ENCODE data around the gene IL21R.

The IL21R gene

GRCh38 chr16:27458987-27459688 is 57.2 kb downstream of the IL21R start (continued):
- TF ChIP-seq ZFP3 (CRISPR knock-in tag; IDR thresholded peaks at IDR 0.05) (no peak), TCF4 (CRISPR knock-in tag; IDR thresholded peaks at IDR 0.05; ENCODE audit: borderline replicate concordance) (no peak), PATZ1 (CRISPR knock-in tag; IDR thresholded peaks at IDR 0.05; ENCODE audit: borderline replicate concordance) (no peak), ZC3H10 (CRISPR knock-in tag; IDR thresholded peaks at IDR 0.05) (no peak)

GRCh38 chr16:27460213-27460612 is 58.2 kb downstream of the IL21R start:
- TF ChIP-seq TOX (CRISPR knock-in tag; IDR thresholded peaks at IDR 0.05; ENCODE audit: borderline replicate concordance) (no peak), CSDC2 (CRISPR knock-in tag; IDR thresholded peaks at IDR 0.05) (no peak), ZFP30 (CRISPR knock-in tag; IDR thresholded peaks at IDR 0.05) (no peak), ZFP3 (CRISPR knock-in tag; IDR thresholded peaks at IDR 0.05) (no peak), ZNF8 (CRISPR knock-in tag; IDR thresholded peaks at IDR 0.05) (no peak), BACH2 (CRISPR knock-in tag; IDR thresholded peaks at IDR 0.05; ENCODE audit: borderline replicate concordance) (no peak), ESRRG (CRISPR knock-in tag; IDR thresholded peaks at IDR 0.05) (no peak), TSHZ2 (CRISPR knock-in tag; IDR thresholded peaks at IDR 0.05) (no peak), GLIS3 (CRISPR knock-in tag; IDR thresholded peaks at IDR 0.05) (no peak), POU6F1 (CRISPR knock-in tag; IDR thresholded peaks at IDR 0.05; ENCODE audit: borderline replicate concordance, low read depth) (no peak), RARB (CRISPR knock-in tag; IDR thresholded peaks at IDR 0.05) (no peak)
- no peak for ATAC-seq

- TF ChIP-seq GLIS3 (CRISPR knock-in tag; IDR thresholded peaks at IDR 0.05) (no peak), PPARA (CRISPR knock-in tag; IDR thresholded peaks at IDR 0.05; ENCODE audit: borderline replicate concordance) (no peak), ESRRG (CRISPR knock-in tag; IDR thresholded peaks at IDR 0.05) (no peak), ZNF565 (CRISPR knock-in tag; conservative IDR thresholded peaks at IDR 0.05; ENCODE audit: low read depth) (no peak), CSDC2 (CRISPR knock-in tag; IDR thresholded peaks at IDR 0.05) (no peak), ISL1 (CRISPR knock-in tag; IDR thresholded peaks at IDR 0.05) (no peak), CREB5 (CRISPR knock-in tag; IDR thresholded peaks at IDR 0.05; ENCODE audit: low read depth) (no peak), BACH2 (CRISPR knock-in tag; IDR thresholded peaks at IDR 0.05; ENCODE audit: borderline replicate concordance) (no peak), ZC3H10 (CRISPR knock-in tag; IDR thresholded peaks at IDR 0.05) (no peak), TOX (CRISPR knock-in tag; IDR thresholded peaks at IDR 0.05; ENCODE audit: borderline replicate concordance) (no peak), ARNTL (CRISPR knock-in tag; IDR thresholded peaks at IDR 0.05; ENCODE audit: borderline replicate concordance, low read depth) (no peak), TSHZ2 (CRISPR knock-in tag; IDR thresholded peaks at IDR 0.05) (no peak), SNAI2 (CRISPR knock-in tag; IDR thresholded peaks at IDR 0.05) (no peak), ZNF70 (CRISPR knock-in tag; IDR thresholded peaks at IDR 0.05) (no peak), ZFP30 (CRISPR knock-in tag; IDR thresholded peaks at IDR 0.05) (no peak), TCF4 (CRISPR knock-in tag; IDR thresholded peaks at IDR 0.05; ENCODE audit: borderline replicate concordance) (no peak)
- ATAC-seq = no peak
Measured at GRCh38 chr16:27460663-27461482, 58.9 kb downstream of the IL21R start.
